GM12873 (cell line): Measurements from ENCODE around the gene TPD52L1.

ENCODE experiments used
- TF ChIP-seq, protein P1 (sequence below): IDR thresholded peaks from 2 replicates; pipeline ENCODE4 v1.5.1; 2012; ENCODE audit warnings: low read depth, mild to moderate bottlenecking, moderate library complexity, low read length, control low read depth; ENCODE audit not compliant: insufficient read depth; ENCODE audit errors: missing control alignments

TPD52L1 gene

GRCh38 chr6:125262016-125263013 lies 108.7 kb downstream of the TPD52L1 start:
- TF ChIP-seq, protein P1, sequence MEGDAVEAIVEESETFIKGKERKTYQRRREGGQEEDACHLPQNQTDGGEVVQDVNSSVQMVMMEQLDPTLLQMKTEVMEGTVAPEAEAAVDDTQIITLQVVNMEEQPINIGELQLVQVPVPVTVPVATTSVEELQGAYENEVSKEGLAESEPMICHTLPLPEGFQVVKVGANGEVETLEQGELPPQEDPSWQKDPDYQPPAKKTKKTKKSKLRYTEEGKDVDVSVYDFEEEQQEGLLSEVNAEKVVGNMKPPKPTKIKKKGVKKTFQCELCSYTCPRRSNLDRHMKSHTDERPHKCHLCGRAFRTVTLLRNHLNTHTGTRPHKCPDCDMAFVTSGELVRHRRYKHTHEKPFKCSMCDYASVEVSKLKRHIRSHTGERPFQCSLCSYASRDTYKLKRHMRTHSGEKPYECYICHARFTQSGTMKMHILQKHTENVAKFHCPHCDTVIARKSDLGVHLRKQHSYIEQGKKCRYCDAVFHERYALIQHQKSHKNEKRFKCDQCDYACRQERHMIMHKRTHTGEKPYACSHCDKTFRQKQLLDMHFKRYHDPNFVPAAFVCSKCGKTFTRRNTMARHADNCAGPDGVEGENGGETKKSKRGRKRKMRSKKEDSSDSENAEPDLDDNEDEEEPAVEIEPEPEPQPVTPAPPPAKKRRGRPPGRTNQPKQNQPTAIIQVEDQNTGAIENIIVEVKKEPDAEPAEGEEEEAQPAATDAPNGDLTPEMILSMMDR: no peak

DNA sequence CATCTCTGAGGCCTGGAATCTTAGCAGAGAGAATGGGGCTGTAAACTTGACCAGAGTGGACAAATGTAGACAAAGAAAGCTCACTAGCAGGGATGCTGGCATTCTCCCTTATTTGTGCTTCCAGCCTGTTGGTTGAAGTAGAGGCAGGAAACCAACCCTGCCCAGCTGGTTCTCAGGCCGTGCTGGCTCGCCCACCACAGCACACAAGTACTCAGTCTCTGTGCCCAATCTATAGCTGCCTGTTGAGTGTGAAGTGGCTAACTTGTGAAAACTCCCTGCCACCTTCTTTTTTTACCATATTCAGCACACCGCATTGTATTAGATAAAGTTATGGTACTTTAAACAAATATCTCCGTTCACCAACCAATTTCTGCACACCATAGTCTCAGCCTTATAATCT lies 110.9 kb downstream of the TPD52L1 start:
- TF ChIP-seq, protein P1: no peak

DNA sequence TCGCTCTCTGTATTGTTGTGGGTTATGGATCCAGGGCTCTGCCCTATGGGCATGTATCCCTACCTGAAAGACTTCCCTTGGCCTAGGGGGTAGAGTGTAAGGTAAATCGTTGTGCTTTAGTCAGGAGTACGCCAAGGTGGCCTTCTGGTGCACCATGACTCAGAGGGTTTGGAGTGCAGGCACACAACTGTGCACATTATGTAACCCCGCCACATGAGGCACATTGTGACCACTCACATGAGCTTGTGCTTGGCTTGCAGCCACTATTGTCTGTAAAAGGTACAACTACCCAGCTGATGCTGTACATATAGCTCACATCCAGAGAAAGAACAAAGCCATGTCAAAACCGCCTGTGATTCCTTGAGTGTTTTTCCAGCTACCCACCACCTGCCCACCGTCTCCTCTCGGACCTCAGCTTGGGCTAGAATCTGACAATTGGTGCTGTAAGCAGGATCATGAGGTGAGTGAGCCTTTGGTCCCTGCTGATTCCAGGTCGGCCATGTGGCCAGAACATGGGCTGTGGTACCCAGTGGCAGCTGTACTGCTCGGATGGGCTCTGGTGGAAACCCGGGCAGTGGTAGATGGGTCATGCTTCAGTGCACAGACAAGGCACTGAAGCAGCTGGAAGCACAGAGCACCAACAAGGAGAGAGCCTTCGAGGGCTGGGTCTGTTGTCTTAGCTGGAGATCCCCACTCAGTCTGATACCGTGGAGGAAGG lies 114.4 kb downstream of the TPD52L1 start:
- TF ChIP-seq, protein P1: no peak

DNA sequence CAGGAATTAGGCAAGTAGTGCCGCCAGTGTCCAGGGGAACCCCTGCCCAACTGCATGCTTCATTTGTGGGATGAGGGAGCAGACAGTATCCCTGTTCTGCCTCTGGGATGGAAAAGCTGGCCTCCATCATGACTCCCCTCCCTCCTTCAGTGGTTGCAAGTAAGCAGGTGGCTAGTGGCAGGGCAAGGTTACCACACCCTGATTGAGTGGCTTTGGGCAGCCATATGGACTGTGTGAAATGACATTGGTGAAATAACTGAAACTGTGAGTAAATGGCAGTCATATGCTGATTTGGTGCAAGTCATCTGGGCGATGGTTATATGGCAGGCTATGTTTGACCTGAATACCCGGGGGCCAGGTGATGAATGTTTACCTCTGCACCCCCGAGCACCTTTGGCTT lies 115.2 kb downstream of the TPD52L1 start:
- TF ChIP-seq, protein P1: no peak

GRCh38 chr6:125269328-125269985 lies 115.9 kb downstream of the TPD52L1 start:
- TF ChIP-seq, protein P1: no peak

DNA sequence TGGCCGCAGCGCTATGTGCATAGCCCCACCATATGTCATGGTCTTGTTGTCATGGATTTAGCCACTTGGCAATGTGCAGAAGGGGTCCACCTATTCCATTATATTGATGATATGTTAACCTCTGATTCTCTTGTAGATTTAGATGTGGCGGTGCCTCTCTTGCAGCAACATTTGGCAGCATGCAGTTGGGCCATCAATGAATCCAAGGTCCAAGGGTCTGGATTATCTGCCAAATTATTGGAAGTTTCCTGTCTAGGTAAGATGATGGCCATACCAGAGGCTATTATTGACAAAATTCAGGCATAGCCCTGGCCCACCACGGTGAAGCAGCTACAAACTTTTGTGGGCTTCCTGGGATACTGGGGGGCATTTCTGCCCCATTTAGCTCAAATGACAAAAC lies 116.8 kb downstream of the TPD52L1 start:
- TF ChIP-seq, protein P1: no peak
